Measurements from ENCODE around the gene TRIM7. TPM values are rescaled to one million over a fixed set of nuclear protein-coding genes. Genes with fewer than 3 reads are reported as not detected.

TRIM7 gene
- total and polyA plus RNA-seq, 9 of the 15 experiments (the other 6 are each of a cell fraction or from before 2014, with no cell fraction given) = 2.6 to 14.9 (median 8.9) TPM

- TF ChIP-seq BRF2 (IDR thresholded peaks at IDR 0.05; ENCODE audit: borderline replicate concordance, insufficient read depth, insufficient read length) = no peak
- TF ChIP-seq RBM14 (IDR thresholded peaks at IDR 0.05; ENCODE audit: borderline replicate concordance, insufficient read depth, low read depth, low read length) = no peak
- TF ChIP-seq FOS (IDR thresholded peaks at IDR 0.05; ENCODE audit: extremely low read depth, insufficient read length) = no peak
- no peak; the same call in 1 of the 2 replicates for TF ChIP-seq ZNF589 (CRISPR knock-in tag; IDR thresholded peaks at IDR 0.05; ENCODE audit: low read depth)
- TF ChIP-seq PCBP2 (IDR thresholded peaks at IDR 0.05; ENCODE audit: low read depth, low read length, poor library complexity, severe bottlenecking) = no peak
- TF ChIP-seq CLOCK (CRISPR knock-in tag; IDR thresholded peaks at IDR 0.05; ENCODE audit: borderline replicate concordance) = no peak
- TF ChIP-seq U2AF1 (optimal IDR thresholded peaks at IDR 0.05; ENCODE audit: low read depth, low read length) = no peak
- no peak for TF ChIP-seq SP1 (CRISPR knock-in tag; IDR thresholded peaks at IDR 0.05)
- no peak for TF ChIP-seq NR4A1 (CRISPR knock-in tag; IDR thresholded peaks at IDR 0.05)
- TF ChIP-seq NR4A1 (tag; IDR thresholded peaks at IDR 0.05) = no peak
- no peak for TF ChIP-seq THRB (CRISPR knock-in tag; conservative IDR thresholded peaks at IDR 0.05)
- no peak for TF ChIP-seq IRF2 (CRISPR knock-in tag; IDR thresholded peaks at IDR 0.05)
- TF ChIP-seq GATA2 (CRISPR knock-in tag; IDR thresholded peaks at IDR 0.05) = no peak
- no peak for TF ChIP-seq ZBTB2 (IDR thresholded peaks at IDR 0.05)
- no peak for TF ChIP-seq ZNF586 (CRISPR knock-in tag; conservative IDR thresholded peaks at IDR 0.05)
- TF ChIP-seq PREB (CRISPR knock-in tag; IDR thresholded peaks at IDR 0.05) = no peak
Measured at GRCh38 chr5:181243018-181243563, 38.1 kb upstream of the TRIM7 start (continued).
